Skeletal muscle satellite cell (primary cell): ENCODE measurements around the gene CRPPA.

ENCODE experiments used
- H3K27me3 ChIP-seq: 2 replicates; pipeline ENCODE4 v1.7.0; 2013; ENCODE audit warnings: low read length; ENCODE audit not compliant: control insufficient read depth, insufficient read depth
- H3K36me3 ChIP-seq: 2 replicates; pipeline ENCODE4 v1.7.0; 2013; ENCODE audit warnings: mild to moderate bottlenecking, control low read depth, low read length; ENCODE audit not compliant: insufficient read depth
- H3K4me1 ChIP-seq: 2 replicates; pipeline ENCODE4 v1.7.0; 2013; ENCODE audit warnings: low read length; ENCODE audit not compliant: control insufficient read depth, insufficient read depth
- H3K4me2 ChIP-seq: 2 replicates; pipeline ENCODE4 v1.7.0; 2013; ENCODE audit warnings: mild to moderate bottlenecking, low read length
- H3K4me3 ChIP-seq: 2 replicates; pipeline ENCODE4 v1.7.0; 2013; ENCODE audit warnings: low read length
- H3K9ac ChIP-seq: 2 replicates; pipeline ENCODE4 v1.7.0; 2013; ENCODE audit warnings: mild to moderate bottlenecking, low read depth, low read length, moderate library complexity
- H3K9me3 ChIP-seq: replicated peaks from 2 replicates; pipeline ENCODE4 v1.7.0; 2013; ENCODE audit warnings: mild to moderate bottlenecking, control low read depth, low read length

The CRPPA gene

DNA sequence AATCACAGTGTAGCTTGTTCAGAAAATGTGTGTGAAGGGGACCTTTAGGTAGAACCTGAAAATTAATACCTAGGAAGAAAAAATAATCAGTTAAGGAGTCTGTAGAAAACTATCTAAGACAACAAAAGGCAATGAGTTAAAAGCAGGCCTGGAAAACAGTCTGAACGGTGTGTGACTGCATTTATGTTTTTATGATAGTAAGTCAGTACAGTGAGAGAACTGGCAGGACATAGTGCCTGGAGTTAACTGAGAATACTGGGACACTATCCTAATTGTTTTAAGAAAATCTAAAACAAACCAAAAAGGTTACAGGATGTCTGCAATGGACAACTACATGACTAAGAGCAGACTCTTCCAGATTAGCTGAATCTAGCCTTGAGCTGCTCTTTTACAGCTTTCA lies 17.9 kb downstream of the CRPPA start:
- Histone ChIP-seq H3K4me3 (no peak overlapping the region), H3K4me2 (no peak overlapping the region), H3K4me1 (no peaks in the 10 kb centered on the region), H3K9ac (no peak overlapping the region), H3K36me3 (no peaks in the 10 kb centered on the region), H3K27me3 (no peaks in the 10 kb centered on the region), H3K9me3 (peaks cover 15% of the 10 kb centered on the region)

DNA sequence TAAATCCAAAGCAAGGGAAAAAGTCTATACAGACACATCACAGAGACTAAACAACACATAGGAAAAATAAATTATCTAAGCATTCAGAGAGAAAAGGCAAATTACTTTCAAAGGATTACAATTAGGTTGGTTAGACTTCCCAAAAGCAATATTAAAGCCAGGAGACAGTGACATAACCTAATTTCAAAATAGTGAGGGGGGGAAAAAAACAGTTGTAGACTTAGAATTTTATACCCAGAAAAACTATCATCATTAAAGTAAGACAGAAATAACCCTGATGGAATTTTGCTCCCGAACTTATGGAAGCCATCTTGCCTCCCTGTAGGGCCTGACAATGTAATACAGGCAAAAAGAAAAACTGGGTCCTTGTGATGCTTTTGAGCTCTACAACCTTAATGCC lies 18.4 kb downstream of the CRPPA start:
- Histone ChIP-seq H3K36me3 (no peaks in the 10 kb centered on the region), H3K9me3 (peaks cover 20% of the 10 kb centered on the region), H3K27me3 (no peaks in the 10 kb centered on the region), H3K4me2 (no peak overlapping the region), H3K4me1 (no peaks in the 10 kb centered on the region), H3K4me3 (no peak overlapping the region), H3K9ac (no peak overlapping the region)

GRCh38 chr7:16402091-16402490 lies 19.2 kb downstream of the CRPPA start:
- Histone ChIP-seq H3K4me2 (no peak overlapping the region), H3K4me3 (no peak overlapping the region), H3K27me3 (no peaks in the 10 kb centered on the region), H3K36me3 (no peaks in the 10 kb centered on the region), H3K9ac (no peak overlapping the region), H3K9me3 (peaks cover 28% of the 10 kb centered on the region), H3K4me1 (no peaks in the 10 kb centered on the region)

GRCh38 chr7:16400893-16401275 lies 20.5 kb downstream of the CRPPA start:
- H3K36me3 ChIP-seq = no peaks in the 10 kb centered on the region
- no peaks in the 10 kb centered on the region for H3K27me3 ChIP-seq
- no peak overlapping the region for H3K4me2 ChIP-seq
- H3K4me3 ChIP-seq = no peak overlapping the region
- H3K4me1 ChIP-seq = no peaks in the 10 kb centered on the region
- H3K9me3 ChIP-seq = peaks cover 33% of the 10 kb centered on the region
- no peak overlapping the region for H3K9ac ChIP-seq

- Histone ChIP-seq H3K9me3 (peaks cover 33% of the 10 kb centered on the region), H3K4me2 (no peak overlapping the region), H3K4me1 (no peaks in the 10 kb centered on the region), H3K4me3 (no peak overlapping the region), H3K9ac (no peak overlapping the region), H3K27me3 (no peaks in the 10 kb centered on the region), H3K36me3 (no peaks in the 10 kb centered on the region)
Measured at GRCh38 chr7:16399916-16400892, 21.1 kb downstream of the CRPPA start.

DNA sequence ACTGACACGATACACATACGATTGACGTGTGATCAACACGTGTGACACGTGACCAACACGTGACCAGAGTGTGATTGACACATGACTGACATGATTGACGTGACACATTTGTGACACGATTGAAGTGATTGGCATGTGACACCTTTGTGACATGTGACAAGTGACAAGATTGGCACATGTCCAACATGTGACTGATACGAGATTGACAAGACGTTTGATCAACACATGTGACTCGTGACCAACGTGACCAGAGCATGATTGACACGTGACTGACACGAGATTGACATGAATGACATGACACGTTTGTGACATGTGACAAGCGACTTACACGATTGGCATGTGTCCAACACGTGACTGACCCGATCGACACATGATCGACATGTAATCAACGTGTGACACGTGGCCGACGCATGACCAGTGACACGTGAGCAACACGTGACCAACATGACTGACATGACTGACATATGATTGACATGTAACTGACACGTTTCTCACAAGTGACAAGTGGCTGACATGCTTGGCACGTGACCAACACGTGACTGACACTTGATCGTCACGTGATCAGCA lies 22.0 kb downstream of the CRPPA start:
- no peaks in the 10 kb centered on the region for H3K4me1 ChIP-seq
- H3K36me3 ChIP-seq = no peaks in the 10 kb centered on the region
- H3K9ac ChIP-seq = no peak overlapping the region
- no peak overlapping the region for H3K4me3 ChIP-seq
- no peak overlapping the region for H3K4me2 ChIP-seq
- peaks cover 33% of the 10 kb centered on the region for H3K9me3 ChIP-seq
- H3K27me3 ChIP-seq = no peaks in the 10 kb centered on the region

- H3K36me3 ChIP-seq = no peaks in the 10 kb centered on the region
- H3K4me3 ChIP-seq = no peak overlapping the region
- H3K9me3 ChIP-seq = peaks cover 33% of the 10 kb centered on the region
- H3K4me2 ChIP-seq = no peak overlapping the region
- no peak overlapping the region for H3K9ac ChIP-seq
- H3K4me1 ChIP-seq = no peaks in the 10 kb centered on the region
- no peaks in the 10 kb centered on the region for H3K27me3 ChIP-seq
Measured at GRCh38 chr7:16398146-16399017, 23.0 kb downstream of the CRPPA start.

DNA sequence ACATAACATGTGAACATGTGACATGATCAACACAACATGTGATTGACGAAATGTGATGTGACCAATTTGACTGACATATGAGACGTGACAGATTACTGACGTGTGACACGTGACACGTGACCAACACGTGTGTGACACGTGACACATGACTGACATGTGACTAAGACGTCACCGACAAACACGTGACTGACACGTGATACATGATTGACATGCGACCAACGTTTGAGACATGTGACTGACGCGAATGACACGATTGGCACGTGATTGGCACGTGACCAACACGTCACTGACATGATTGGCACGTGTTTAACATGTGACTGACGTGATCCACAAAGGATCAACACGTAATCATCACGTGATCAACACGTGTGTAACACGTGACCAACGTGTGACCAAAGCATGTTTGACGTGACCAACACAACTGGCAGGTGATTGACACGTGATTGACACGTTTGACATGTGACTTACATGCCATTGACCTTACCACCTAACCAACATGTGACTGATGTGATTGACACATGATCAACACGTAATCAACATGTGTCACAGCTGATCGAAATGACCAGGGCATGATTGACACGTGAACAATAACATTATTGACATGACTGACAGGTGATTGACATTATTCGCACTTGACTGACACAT lies 23.7 kb downstream of the CRPPA start:
- H3K4me2 ChIP-seq = no peak overlapping the region
- peaks cover 33% of the 10 kb centered on the region for H3K9me3 ChIP-seq
- no peak overlapping the region for H3K9ac ChIP-seq
- H3K4me1 ChIP-seq = no peaks in the 10 kb centered on the region
- H3K27me3 ChIP-seq = no peaks in the 10 kb centered on the region
- no peaks in the 10 kb centered on the region for H3K36me3 ChIP-seq
- H3K4me3 ChIP-seq = no peak overlapping the region

- H3K9me3 ChIP-seq = peaks cover 33% of the 10 kb centered on the region
- no peak overlapping the region for H3K9ac ChIP-seq
- no peak overlapping the region for H3K4me2 ChIP-seq
- H3K4me3 ChIP-seq = no peak overlapping the region
- no peaks in the 10 kb centered on the region for H3K27me3 ChIP-seq
- no peaks in the 10 kb centered on the region for H3K36me3 ChIP-seq
- H3K4me1 ChIP-seq = no peaks in the 10 kb centered on the region
Measured at GRCh38 chr7:16396766-16397500, 24.4 kb downstream of the CRPPA start.

- H3K36me3 ChIP-seq = no peaks in the 10 kb centered on the region
- H3K4me2 ChIP-seq = no peak overlapping the region
- no peaks in the 10 kb centered on the region for H3K27me3 ChIP-seq
- H3K4me3 ChIP-seq = no peak overlapping the region
- no peak overlapping the region for H3K9ac ChIP-seq
- H3K4me1 ChIP-seq = no peaks in the 10 kb centered on the region
- H3K9me3 ChIP-seq = peaks cover 33% of the 10 kb centered on the region
Measured at GRCh38 chr7:16395121-16395520, 26.2 kb downstream of the CRPPA start.
